K562 (cell line): ENCODE data around the gene NAT14. TPM values are rescaled to one million over a fixed set of nuclear protein-coding genes. Genes with fewer than 3 reads are reported as not detected.

ENCODE experiments used
- ATF6 ChIP-seq: sonication (generic); formaldehyde crosslinking; IDR thresholded peaks from 2 replicates; pipeline ENCODE4 v1.4.0; 2020; ENCODE audit warnings: mild to moderate bottlenecking, missing genetic modification reagents
- CC2D1A ChIP-seq: fragments of 450-650 bp; IDR thresholded peaks from 2 replicates; pipeline ENCODE4 v1.6.1; 2017; ENCODE audit warnings: mild to moderate bottlenecking
- CEBPB ChIP-seq: fragments of 450-650 bp; IDR thresholded peaks from 2 replicates; pipeline ENCODE4 v1.6.1; 2016; ENCODE audit warnings: missing genetic modification characterization, missing compliant biosample characterization
- ESRRA ChIP-seq: fragments of 450-650 bp; IDR thresholded peaks from 2 replicates; pipeline ENCODE4 v1.6.1; 2014; ENCODE audit warnings: low read depth, mild to moderate bottlenecking, moderate library complexity, borderline replicate concordance
- GABPB1 ChIP-seq: sonication (generic); formaldehyde crosslinking; IDR thresholded peaks from 2 replicates; pipeline ENCODE4 v1.8.0; 2022; ENCODE audit warnings: mild to moderate bottlenecking, missing genetic modification reagents
- HDAC1 ChIP-seq, 2 experiments: fragments of 450-650 bp; IDR thresholded peaks; 2 replicates each; pipeline ENCODE4 v1.6.1; 2016 to 2017; ENCODE audit warnings: inconsistent platforms in 1 of 2, mild to moderate bottlenecking in 1 of 2, moderate library complexity in 1 of 2
- HNRNPLL ChIP-seq: fragments of 200-400 bp; formaldehyde crosslinking; IDR thresholded peaks from 2 replicates; pipeline ENCODE4 v1.6.1; 2017; ENCODE audit warnings: low read length, low read depth, mild to moderate bottlenecking; ENCODE audit not compliant: poor library complexity, severe bottlenecking
- MYC ChIP-seq, 2 experiments: fragments of 250-450 bp in 1 of 2; sonication (Bioruptor Pico) in 1 of 2; IDR thresholded peaks; 2 replicates each; pipeline versions ENCODE4 v1.5.1 to v1.6.1; 2012 to 2021; ENCODE audit warnings: low read depth in 2 of 2, borderline replicate concordance in 1 of 2, improper control_type of control experiment in 1 of 2, low read length in 1 of 2, mild to moderate bottlenecking in 1 of 2, moderate library complexity in 1 of 2
- NCOA4 ChIP-seq: fragments of 450-650 bp; IDR thresholded peaks from 2 replicates; pipeline ENCODE4 v1.6.1; 2018; ENCODE audit warnings: mild to moderate bottlenecking; ENCODE audit not compliant: partially characterized antibody
- POLR2B ChIP-seq: fragments of 450-650 bp; IDR thresholded peaks from 2 replicates; pipeline ENCODE4 v1.6.1; 2018; ENCODE audit warnings: low read depth; ENCODE audit not compliant: partially characterized antibody
- TRIM24 ChIP-seq, 2 experiments: fragments of 450-650 bp; IDR thresholded peaks; 2 replicates each; pipeline ENCODE4 v1.6.1; 2016
- ZBTB7A ChIP-seq: IDR thresholded peaks from 2 replicates; pipeline ENCODE4 v1.6.1; 2011; ENCODE audit warnings: low read depth, mild to moderate bottlenecking, low read length, moderate library complexity, borderline replicate concordance; ENCODE audit not compliant: control insufficient read depth
- polyA plus RNA-seq, 8 experiments: library from polyadenylated mRNA; depleted of rRNA in 4 of 8; stranded (reverse) in 5 of 8; unstranded in 3 of 8; fragments of >200 nt; fragmentation: Nextera tagmentation in 2 of 8; fragmentation: Illumina TruSeq in 1 of 8; extraction: Ambion mirVana in 2 of 8; extraction: Trizol in 1 of 8; gene quantifications; 2 replicates each; pipeline versions ENCODE4 v1.2.1 to v1.2.3, GENCODE V29; 2011 to 2014; ENCODE audit warnings: inconsistent platforms in 1 of 8, missing spikeins in 1 of 8
- total RNA-seq, 7 experiments: library from RNA; depleted of rRNA in 6 of 7; stranded (reverse); fragments of >200 nt in 6 of 7; fragmentation: Illumina TruSeq in 2 of 7; extraction: Trizol in 2 of 7; gene quantifications; 2 replicates each; pipeline versions ENCODE4 v1.2.1 to v1.2.3, GENCODE V29; 2011 to 2021; ENCODE audit warnings: low replicate concordance in 1 of 7
- TF ChIP-seq, protein P1 (sequence below), 2 experiments: fragments of 450-650 bp; formaldehyde crosslinking in 1 of 2; IDR thresholded peaks; 2 replicates each; pipeline versions ENCODE4 v1.4.0 to v1.6.1; 2014 to 2020; ENCODE audit warnings: mild to moderate bottlenecking in 2 of 2, borderline replicate concordance in 1 of 2, low read depth in 1 of 2
- TF ChIP-seq, protein P2 (sequence below): sonication (generic); formaldehyde crosslinking; IDR thresholded peaks from 2 replicates; pipeline ENCODE4 v1.9.0; 2022; ENCODE audit warnings: mild to moderate bottlenecking, missing genetic modification reagents

NAT14 gene
- total and polyA plus RNA-seq, 9 of the 15 experiments (the other 6 are each of a cell fraction or from before 2014, with no cell fraction given): 2.4 to 77.0 (median 26.7) TPM

DNA sequence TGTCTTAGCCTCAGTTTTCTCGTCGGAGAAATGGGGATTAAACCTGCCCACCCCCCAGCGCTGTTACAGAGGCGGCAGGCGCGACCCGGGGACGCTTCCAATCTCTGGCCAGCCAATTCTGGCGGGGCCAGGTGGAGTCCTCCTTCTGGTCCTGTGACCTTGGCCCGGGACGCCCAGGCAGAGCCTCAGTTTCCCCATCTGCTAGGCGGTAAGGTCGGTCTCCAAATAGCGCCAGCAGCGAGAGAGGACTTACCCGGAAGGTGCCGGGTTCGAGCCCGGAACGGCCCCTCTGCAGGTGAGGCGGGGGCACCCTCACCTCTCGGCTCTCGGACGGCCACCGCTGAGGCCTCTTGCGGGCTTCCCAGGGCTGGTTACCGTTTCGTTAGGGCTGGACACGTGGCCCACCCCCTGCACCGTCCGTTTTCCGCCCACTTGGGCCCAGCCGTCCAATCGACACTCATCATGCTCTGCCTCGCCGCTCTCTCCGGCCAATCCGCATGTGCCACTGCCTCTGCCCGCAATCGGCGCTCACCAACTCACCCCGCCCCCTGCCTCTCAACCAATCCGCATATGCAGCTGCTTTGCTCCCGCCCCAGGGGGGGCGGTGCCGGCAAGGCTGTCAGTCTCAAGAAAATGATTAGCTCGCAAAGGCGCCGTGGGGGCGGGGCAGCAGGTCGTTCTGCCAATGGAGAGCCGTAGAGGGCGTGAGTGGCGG lies 23.6 kb upstream of the NAT14 start, which contains the start of gene ISOC2 (continued):
- TF ChIP-seq, protein P1, sequence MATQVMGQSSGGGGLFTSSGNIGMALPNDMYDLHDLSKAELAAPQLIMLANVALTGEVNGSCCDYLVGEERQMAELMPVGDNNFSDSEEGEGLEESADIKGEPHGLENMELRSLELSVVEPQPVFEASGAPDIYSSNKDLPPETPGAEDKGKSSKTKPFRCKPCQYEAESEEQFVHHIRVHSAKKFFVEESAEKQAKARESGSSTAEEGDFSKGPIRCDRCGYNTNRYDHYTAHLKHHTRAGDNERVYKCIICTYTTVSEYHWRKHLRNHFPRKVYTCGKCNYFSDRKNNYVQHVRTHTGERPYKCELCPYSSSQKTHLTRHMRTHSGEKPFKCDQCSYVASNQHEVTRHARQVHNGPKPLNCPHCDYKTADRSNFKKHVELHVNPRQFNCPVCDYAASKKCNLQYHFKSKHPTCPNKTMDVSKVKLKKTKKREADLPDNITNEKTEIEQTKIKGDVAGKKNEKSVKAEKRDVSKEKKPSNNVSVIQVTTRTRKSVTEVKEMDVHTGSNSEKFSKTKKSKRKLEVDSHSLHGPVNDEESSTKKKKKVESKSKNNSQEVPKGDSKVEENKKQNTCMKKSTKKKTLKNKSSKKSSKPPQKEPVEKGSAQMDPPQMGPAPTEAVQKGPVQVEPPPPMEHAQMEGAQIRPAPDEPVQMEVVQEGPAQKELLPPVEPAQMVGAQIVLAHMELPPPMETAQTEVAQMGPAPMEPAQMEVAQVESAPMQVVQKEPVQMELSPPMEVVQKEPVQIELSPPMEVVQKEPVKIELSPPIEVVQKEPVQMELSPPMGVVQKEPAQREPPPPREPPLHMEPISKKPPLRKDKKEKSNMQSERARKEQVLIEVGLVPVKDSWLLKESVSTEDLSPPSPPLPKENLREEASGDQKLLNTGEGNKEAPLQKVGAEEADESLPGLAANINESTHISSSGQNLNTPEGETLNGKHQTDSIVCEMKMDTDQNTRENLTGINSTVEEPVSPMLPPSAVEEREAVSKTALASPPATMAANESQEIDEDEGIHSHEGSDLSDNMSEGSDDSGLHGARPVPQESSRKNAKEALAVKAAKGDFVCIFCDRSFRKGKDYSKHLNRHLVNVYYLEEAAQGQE (IDR thresholded peaks at IDR 0.05; ENCODE audit: borderline replicate concordance): peak; percentile 63
- TF ChIP-seq, protein P1 (CRISPR knock-in tag; IDR thresholded peaks at IDR 0.05; ENCODE audit: low read depth): peak; percentile 79; the same call in 1 of the 2 replicates
- TF ChIP-seq, protein P2, sequence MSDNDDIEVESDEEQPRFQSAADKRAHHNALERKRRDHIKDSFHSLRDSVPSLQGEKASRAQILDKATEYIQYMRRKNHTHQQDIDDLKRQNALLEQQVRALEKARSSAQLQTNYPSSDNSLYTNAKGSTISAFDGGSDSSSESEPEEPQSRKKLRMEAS: peak; percentile 97
- peak; percentile 10; the same call in 1 of the 2 replicates for TF ChIP-seq ZBTB7A
- TF ChIP-seq HDAC1 (IDR thresholded peaks at IDR 0.05): peak; percentile 68 to 80; a peak in 3 of 4 replicates
- TF ChIP-seq CC2D1A: peak; percentile 76; the same call in 1 of the 2 replicates
- peak; percentile 100 for TF ChIP-seq ESRRA
- peak; percentile 3; the same call in 1 of the 2 replicates for TF ChIP-seq ATF6 (CRISPR knock-in tag)
- TF ChIP-seq GABPB1 (CRISPR knock-in tag): peak; percentile 72; the same call in 1 of the 2 replicates
- TF ChIP-seq POLR2B: peak; percentile 78
- TF ChIP-seq CEBPB (tag): peak; percentile 67
- TF ChIP-seq NCOA4: peak; percentile 77
- peak; percentile 96 for TF ChIP-seq MYC (IDR thresholded peaks at IDR 0.05; ENCODE audit: low read depth, low read length)
- peak; percentile 96 for TF ChIP-seq MYC (CRISPR knock-in tag; IDR thresholded peaks at IDR 0.05; ENCODE audit: borderline replicate concordance, low read depth)
- TF ChIP-seq TRIM24 (IDR thresholded peaks at IDR 0.05): peak in 1 of 2 experiments; percentile 39; a peak in 1 of 4 replicates
- peak; percentile 95 for TF ChIP-seq HNRNPLL
